HepG2 (cell line): ENCODE results near the gene ANKRD10. TPM values are rescaled to one million over a fixed set of nuclear protein-coding genes. Genes with fewer than 3 reads are reported as not detected.

ENCODE experiments used
- AGO2 ChIP-seq: fragments of 200-400 bp; formaldehyde crosslinking; optimal IDR thresholded peaks from 2 replicates; pipeline ENCODE3; 2017; ENCODE audit warnings: mild to moderate bottlenecking, low read depth, low read length, moderate library complexity
- ARNT ChIP-seq: fragments of 450-650 bp; IDR thresholded peaks from 2 replicates; pipeline ENCODE4 v1.6.1; 2017
- CREM ChIP-seq, 2 experiments: sonication (generic) in 1 of 2; formaldehyde crosslinking in 1 of 2; IDR thresholded peaks; 2 replicates each; pipeline versions ENCODE4 v1.4.0 to v1.6.1; 2016 to 2020; ENCODE audit warnings: antibody characterized with exemption in 1 of 2, mild to moderate bottlenecking in 1 of 2, missing genetic modification reagents in 1 of 2
- ERF ChIP-seq: IDR thresholded peaks from 2 replicates; pipeline ENCODE4 v1.6.1; 2018; ENCODE audit warnings: missing biosample characterization, missing genetic modification reagents
- FOXK1 ChIP-seq: sonication (generic); formaldehyde crosslinking; IDR thresholded peaks from 2 replicates; pipeline ENCODE4 v1.4.0; 2020; ENCODE audit warnings: low read depth, missing genetic modification reagents, borderline replicate concordance
- HNRNPL ChIP-seq: fragments of 200-400 bp; formaldehyde crosslinking; IDR thresholded peaks from 2 replicates; pipeline ENCODE4 v1.6.1; 2017; ENCODE audit warnings: mild to moderate bottlenecking, low read depth, low read length
- MIXL1 ChIP-seq: IDR thresholded peaks from 2 replicates; pipeline ENCODE4 v1.6.1; 2016
- MTF1 ChIP-seq: sonication (generic); formaldehyde crosslinking; IDR thresholded peaks from 2 replicates; pipeline ENCODE4 v1.5.0; 2020; ENCODE audit warnings: missing genetic modification reagents
- NPAS2 ChIP-seq: sonication (generic); formaldehyde crosslinking; IDR thresholded peaks from 2 replicates; pipeline ENCODE4 v1.8.0; 2022; ENCODE audit warnings: mild to moderate bottlenecking, missing genetic modification reagents, borderline replicate concordance
- RARA ChIP-seq: IDR thresholded peaks from 2 replicates; pipeline ENCODE4 v1.6.1; 2016; ENCODE audit warnings: missing genetic modification reagents, missing compliant biosample characterization
- SALL2 ChIP-seq: sonication (generic); formaldehyde crosslinking; IDR thresholded peaks from 2 replicates; pipeline ENCODE4 v1.8.1; 2023; ENCODE audit warnings: mild to moderate bottlenecking, missing genetic modification reagents, inconsistent platforms
- TOE1 ChIP-seq: sonication (generic); formaldehyde crosslinking; IDR thresholded peaks from 2 replicates; pipeline ENCODE4 v1.4.0; 2020; ENCODE audit warnings: mild to moderate bottlenecking, missing genetic modification reagents
- ZNF263 ChIP-seq: sonication (generic); formaldehyde crosslinking; IDR thresholded peaks from 2 replicates; pipeline ENCODE4 v1.4.0; 2020; ENCODE audit warnings: missing genetic modification reagents
- ZNF337 ChIP-seq: sonication (generic); formaldehyde crosslinking; IDR thresholded peaks from 2 replicates; pipeline ENCODE4 v1.5.1; 2020; ENCODE audit warnings: missing genetic modification reagents, low read depth, mild to moderate bottlenecking, borderline replicate concordance
- ZNF598 ChIP-seq: sonication (generic); formaldehyde crosslinking; IDR thresholded peaks from 2 replicates; pipeline ENCODE4 v1.5.1; 2020; ENCODE audit warnings: mild to moderate bottlenecking, missing genetic modification reagents, borderline replicate concordance
- ZNF615 ChIP-seq: sonication (generic); formaldehyde crosslinking; IDR thresholded peaks from 2 replicates; pipeline ENCODE4 v1.5.0; 2020; ENCODE audit warnings: mild to moderate bottlenecking, missing genetic modification reagents, borderline replicate concordance
- ZNF616 ChIP-seq: sonication (generic); formaldehyde crosslinking; IDR thresholded peaks from 2 replicates; pipeline ENCODE4 v1.5.0; 2020; ENCODE audit warnings: low read depth, mild to moderate bottlenecking, missing genetic modification reagents
- ZNF629 ChIP-seq: sonication (generic); formaldehyde crosslinking; conservative IDR thresholded peaks from 2 replicates; pipeline ENCODE4 v1.5.0; 2020; ENCODE audit warnings: missing genetic modification reagents
- polyA plus RNA-seq, 8 experiments: library from polyadenylated mRNA; depleted of rRNA in 3 of 8; stranded (reverse) in 7 of 8; unstranded in 1 of 8; fragments of >200 nt; fragmentation: Illumina TruSeq in 4 of 8; extraction: Trizol in 4 of 8; gene quantifications; 2 replicates each; pipeline versions ENCODE4 v1.2.1 to v1.2.3, GENCODE V29; 2011 to 2016; ENCODE audit warnings: low read depth in 4 of 8, missing spikeins in 1 of 8, mixed read lengths in 1 of 8; ENCODE audit not compliant: insufficient read depth in 1 of 8
- total RNA-seq, 5 experiments: library from RNA; depleted of rRNA; stranded (reverse); fragments of >200 nt; fragmentation: Illumina TruSeq; extraction: Trizol; gene quantifications; 2 replicates each; pipeline ENCODE4 v1.2.3, GENCODE V29; 2016; ENCODE audit warnings: low read depth in 1 of 5
- TF ChIP-seq, protein P1 (sequence below): sonication (generic); formaldehyde crosslinking; IDR thresholded peaks from 2 replicates; pipeline ENCODE4 v1.4.0; 2020; ENCODE audit warnings: mild to moderate bottlenecking, missing genetic modification reagents, borderline replicate concordance
- TF ChIP-seq, protein P2 (sequence below): sonication (generic); formaldehyde crosslinking; IDR thresholded peaks from 2 replicates; pipeline ENCODE4 v1.5.0; 2020; ENCODE audit warnings: missing genetic modification reagents
- TF ChIP-seq, protein P3 (sequence below): sonication (generic); formaldehyde crosslinking; IDR thresholded peaks from 2 replicates; pipeline ENCODE4 v1.5.1; 2020; ENCODE audit warnings: mild to moderate bottlenecking, missing genetic modification reagents, borderline replicate concordance
- TF ChIP-seq, protein P4 (sequence below): sonication (generic); formaldehyde crosslinking; conservative IDR thresholded peaks from 2 replicates; pipeline ENCODE4 v1.8.0; 2022; ENCODE audit warnings: missing genetic modification reagents
- TF ChIP-seq, protein P5 (sequence below): fragments of 450-650 bp; IDR thresholded peaks from 2 replicates; pipeline ENCODE4 v1.6.1; 2016

Gene ANKRD10
- total and polyA plus RNA-seq, 2 of the 13 experiments (the other 11 are each of a cell fraction or from before 2014, with no cell fraction given) = 108 to 115 TPM

DNA sequence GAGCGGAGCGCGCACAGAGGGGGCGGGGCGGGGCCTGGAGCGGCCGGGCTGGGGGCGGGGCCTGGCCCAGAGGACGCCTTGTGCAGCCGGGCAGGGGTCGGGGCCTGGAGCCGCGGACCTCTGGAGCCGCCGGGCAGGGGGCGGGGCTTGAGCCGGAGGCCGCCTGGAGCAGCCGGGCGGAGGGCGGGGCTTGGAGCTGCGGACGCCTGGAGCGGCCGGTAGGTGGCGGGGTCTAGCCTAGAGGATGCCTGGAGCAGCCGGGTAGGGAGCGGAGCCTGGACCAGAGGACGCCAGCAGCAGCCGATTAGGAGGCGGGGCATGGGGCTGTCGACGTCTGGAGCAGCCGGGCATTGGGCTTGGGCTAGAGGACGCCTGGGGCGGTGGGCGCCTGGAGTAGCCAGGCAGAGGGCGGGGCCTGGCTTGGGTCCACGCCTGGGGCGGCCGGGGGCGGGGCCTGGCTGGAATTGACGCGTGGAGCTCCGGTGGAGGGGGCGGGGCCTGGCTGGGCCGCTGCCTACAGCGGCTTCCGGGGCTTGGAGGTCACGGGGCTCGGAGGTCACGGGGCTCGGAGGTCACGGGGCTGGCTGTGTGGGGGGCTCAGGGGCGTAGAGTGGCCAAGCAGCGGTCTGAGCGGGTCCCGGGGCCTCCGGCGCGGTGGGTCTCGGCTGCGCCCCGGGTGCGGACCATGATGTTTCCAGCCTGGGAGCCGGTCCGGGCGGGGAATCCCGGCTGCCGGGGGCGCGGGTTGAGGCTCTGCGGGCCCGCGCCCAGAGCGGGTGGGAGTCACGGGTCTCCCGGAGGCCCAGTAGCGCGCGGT, at the start of gene ANKRD10 (continued):
- TF ChIP-seq, protein P1, sequence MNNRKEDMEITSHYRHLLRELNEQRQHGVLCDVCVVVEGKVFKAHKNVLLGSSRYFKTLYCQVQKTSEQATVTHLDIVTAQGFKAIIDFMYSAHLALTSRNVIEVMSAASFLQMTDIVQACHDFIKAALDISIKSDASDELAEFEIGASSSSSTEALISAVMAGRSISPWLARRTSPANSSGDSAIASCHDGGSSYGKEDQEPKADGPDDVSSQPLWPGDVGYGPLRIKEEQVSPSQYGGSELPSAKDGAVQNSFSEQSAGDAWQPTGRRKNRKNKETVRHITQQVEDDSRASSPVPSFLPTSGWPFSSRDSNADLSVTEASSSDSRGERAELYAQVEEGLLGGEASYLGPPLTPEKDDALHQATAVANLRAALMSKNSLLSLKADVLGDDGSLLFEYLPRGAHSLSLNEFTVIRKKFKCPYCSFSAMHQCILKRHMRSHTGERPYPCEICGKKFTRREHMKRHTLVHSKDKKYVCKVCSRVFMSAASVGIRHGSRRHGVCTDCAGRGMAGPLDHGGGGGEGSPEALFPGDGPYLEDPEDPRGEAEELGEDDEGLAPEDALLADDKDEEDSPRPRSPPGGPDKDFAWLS (CRISPR knock-in tag) = no peak
- TF ChIP-seq ZNF629 (CRISPR knock-in tag) (no peak), TOE1 (CRISPR knock-in tag) (no peak), MIXL1 (CRISPR knock-in tag) (no peak), ARNT (no peak), RARA (CRISPR knock-in tag) (no peak), SALL2 (no peak), ZNF263 (CRISPR knock-in tag) (no peak), ZNF616 (CRISPR knock-in tag) (no peak), ZNF598 (CRISPR knock-in tag) (no peak), NPAS2 (CRISPR knock-in tag) (no peak), ZNF615 (no peak), ERF (no peak; the same call in 1 of the 2 replicates), MTF1 (no peak), ZNF337 (no peak; the same call in 1 of the 2 replicates), HNRNPL (no peak), CREM (IDR thresholded peaks at IDR 0.05) (no peak), CREM (CRISPR knock-in tag; IDR thresholded peaks at IDR 0.05) (no peak), FOXK1 (CRISPR knock-in tag) (no peak), AGO2 (peak; percentile 95)
- TF ChIP-seq, protein P2, sequence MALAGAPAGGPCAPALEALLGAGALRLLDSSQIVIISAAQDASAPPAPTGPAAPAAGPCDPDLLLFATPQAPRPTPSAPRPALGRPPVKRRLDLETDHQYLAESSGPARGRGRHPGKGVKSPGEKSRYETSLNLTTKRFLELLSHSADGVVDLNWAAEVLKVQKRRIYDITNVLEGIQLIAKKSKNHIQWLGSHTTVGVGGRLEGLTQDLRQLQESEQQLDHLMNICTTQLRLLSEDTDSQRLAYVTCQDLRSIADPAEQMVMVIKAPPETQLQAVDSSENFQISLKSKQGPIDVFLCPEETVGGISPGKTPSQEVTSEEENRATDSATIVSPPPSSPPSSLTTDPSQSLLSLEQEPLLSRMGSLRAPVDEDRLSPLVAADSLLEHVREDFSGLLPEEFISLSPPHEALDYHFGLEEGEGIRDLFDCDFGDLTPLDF (CRISPR knock-in tag) = no peak
- TF ChIP-seq, protein P3, sequence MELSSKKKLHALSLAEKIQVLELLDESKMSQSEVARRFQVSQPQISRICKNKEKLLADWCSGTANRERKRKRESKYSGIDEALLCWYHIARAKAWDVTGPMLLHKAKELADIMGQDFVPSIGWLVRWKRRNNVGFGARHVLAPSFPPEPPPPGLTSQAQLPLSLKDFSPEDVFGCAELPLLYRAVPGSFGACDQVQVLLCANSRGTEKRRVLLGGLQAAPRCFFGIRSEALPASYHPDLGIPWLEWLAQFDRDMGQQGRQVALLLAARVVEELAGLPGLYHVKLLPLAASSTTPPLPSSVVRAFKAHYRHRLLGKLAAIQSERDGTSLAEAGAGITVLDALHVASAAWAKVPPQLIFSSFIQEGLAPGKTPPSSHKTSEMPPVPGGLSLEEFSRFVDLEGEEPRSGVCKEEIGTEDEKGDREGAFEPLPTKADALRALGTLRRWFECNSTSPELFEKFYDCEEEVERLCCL (CRISPR knock-in tag) = no peak
- TF ChIP-seq, protein P4, sequence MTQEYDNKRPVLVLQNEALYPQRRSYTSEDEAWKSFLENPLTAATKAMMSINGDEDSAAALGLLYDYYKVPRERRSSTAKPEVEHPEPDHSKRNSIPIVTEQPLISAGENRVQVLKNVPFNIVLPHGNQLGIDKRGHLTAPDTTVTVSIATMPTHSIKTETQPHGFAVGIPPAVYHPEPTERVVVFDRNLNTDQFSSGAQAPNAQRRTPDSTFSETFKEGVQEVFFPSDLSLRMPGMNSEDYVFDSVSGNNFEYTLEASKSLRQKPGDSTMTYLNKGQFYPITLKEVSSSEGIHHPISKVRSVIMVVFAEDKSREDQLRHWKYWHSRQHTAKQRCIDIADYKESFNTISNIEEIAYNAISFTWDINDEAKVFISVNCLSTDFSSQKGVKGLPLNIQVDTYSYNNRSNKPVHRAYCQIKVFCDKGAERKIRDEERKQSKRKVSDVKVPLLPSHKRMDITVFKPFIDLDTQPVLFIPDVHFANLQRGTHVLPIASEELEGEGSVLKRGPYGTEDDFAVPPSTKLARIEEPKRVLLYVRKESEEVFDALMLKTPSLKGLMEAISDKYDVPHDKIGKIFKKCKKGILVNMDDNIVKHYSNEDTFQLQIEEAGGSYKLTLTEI = no peak
- TF ChIP-seq, protein P5, sequence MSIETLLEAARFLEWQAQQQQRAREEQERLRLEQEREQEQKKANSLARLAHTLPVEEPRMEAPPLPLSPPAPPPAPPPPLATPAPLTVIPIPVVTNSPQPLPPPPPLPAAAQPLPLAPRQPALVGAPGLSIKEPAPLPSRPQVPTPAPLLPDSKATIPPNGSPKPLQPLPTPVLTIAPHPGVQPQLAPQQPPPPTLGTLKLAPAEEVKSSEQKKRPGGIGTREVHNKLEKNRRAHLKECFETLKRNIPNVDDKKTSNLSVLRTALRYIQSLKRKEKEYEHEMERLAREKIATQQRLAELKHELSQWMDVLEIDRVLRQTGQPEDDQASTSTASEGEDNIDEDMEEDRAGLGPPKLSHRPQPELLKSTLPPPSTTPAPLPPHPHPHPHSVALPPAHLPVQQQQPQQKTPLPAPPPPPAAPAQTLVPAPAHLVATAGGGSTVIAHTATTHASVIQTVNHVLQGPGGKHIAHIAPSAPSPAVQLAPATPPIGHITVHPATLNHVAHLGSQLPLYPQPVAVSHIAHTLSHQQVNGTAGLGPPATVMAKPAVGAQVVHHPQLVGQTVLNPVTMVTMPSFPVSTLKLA = no peak
